Heart left ventricle (tissue), 16 donors: ENCODE results near the gene TPK1. TPM values are rescaled to one million over a fixed set of nuclear protein-coding genes. Genes with fewer than 3 reads are reported as not detected.

Experiments
- ATAC-seq, 4 donors: fragments of 200-7000 bp; cut with Tn5 transposase; one replicate each; pipeline ENCODE4 v1.9.1; 2020 to 2022; ENCODE audit warnings: moderate library complexity in 4 of 4, mild to moderate bottlenecking in 3 of 4, moderate number of reproducible peaks in 1 of 4
- DNase-seq, 5 donors: peaks; one replicate each; pipeline ENCODE4 v3.0.0-alpha.2; 2020
- H3K27ac ChIP-seq, 12 donors: fragments of 200-600 bp; sonication (generic) in 4 of 12; one replicate each; pipeline versions ENCODE4 v1.5.0 to v1.8.0; 2016 to 2022; ENCODE audit warnings: mild to moderate bottlenecking in 2 of 12
- H3K27me3 ChIP-seq, 9 donors: fragments of 200-600 bp; sonication (generic) in 2 of 9; one replicate each; pipeline versions ENCODE4 v1.5.1 to v1.8.0; 2016 to 2022; ENCODE audit warnings: mild to moderate bottlenecking in 3 of 9
- H3K36me3 ChIP-seq, 9 donors: fragments of 200-600 bp; sonication (generic) in 2 of 9; one replicate each; pipeline versions ENCODE4 v1.5.0 to v1.8.0; 2018 to 2022; ENCODE audit warnings: mild to moderate bottlenecking in 2 of 9
- H3K4me1 ChIP-seq, 12 donors: fragments of 200-600 bp; sonication (generic) in 4 of 12; one replicate each; pipeline versions ENCODE4 v1.5.0 to v1.8.0; 2016 to 2022; ENCODE audit warnings: mild to moderate bottlenecking in 3 of 12
- H3K4me3 ChIP-seq, 12 donors: fragments of 200-600 bp; sonication (generic) in 4 of 12; one replicate each; pipeline versions ENCODE4 v1.5.0 to v1.8.0; 2017 to 2022; ENCODE audit warnings: mild to moderate bottlenecking in 9 of 12, moderate library complexity in 4 of 12
- H3K9me3 ChIP-seq, 12 donors: fragments of 200-600 bp; sonication (generic) in 4 of 12; one replicate each; pipeline versions ENCODE4 v1.5.0 to v1.8.0; 2016 to 2022; ENCODE audit warnings: mild to moderate bottlenecking in 1 of 12
- CTCF ChIP-seq, 12 donors: fragments of 200-600 bp; sonication (generic) in 4 of 12; IDR thresholded peaks; one replicate each; pipeline versions ENCODE4 v1.5.0 to v1.8.0; 2018 to 2022; ENCODE audit warnings: antibody characterized with exemption in 12 of 12, mild to moderate bottlenecking in 5 of 12
- POLR2A ChIP-seq, 2 donors: fragments of 450-650 bp; IDR thresholded peaks; one replicate each; pipeline ENCODE4 v1.6.1; 2017; ENCODE audit warnings: antibody characterized with exemption in 2 of 2, mild to moderate bottlenecking in 2 of 2, moderate library complexity in 2 of 2
- WGBS, 4 donors: extraction: QIAGEN DNeasy Blood & Tissue Kit in 2 of 4; methylation state at CpG; one replicate each; pipeline versions ENCODE4 v1.1.5 to v1.1.7; 2013 to 2018; 5-methylcytosine and 5-hydroxymethylcytosine counted together
- intact Hi-C, 10 donors: fragments of 100-400 bp; cut with DNase I; formaldehyde crosslinking; loops; one replicate each; pipeline versions ENCODE4 v1.11.1 to v1.14.2; 2022
- polyA plus RNA-seq, 2 donors: library from polyadenylated mRNA; stranded (reverse); fragments of 200-250 nt; gene quantifications; one replicate each; pipeline ENCODE4 v1.2.3, GENCODE V29; 2013
- total RNA-seq, 9 donors: library from RNA; depleted of rRNA in 2 of 9; stranded (reverse); fragments of >200 nt in 2 of 9; fragmentation: NEBNext Ultra II Directional in 3 of 9; extraction: Animal tissue kit (Norgen Biotek cat#: 25700) in 3 of 9; gene quantifications; one replicate each; pipeline versions ENCODE4 v1.1.0 to v1.2.4, GENCODE V29; 2016 to 2023
- donor health status: ischemic (EF 13 %, LVEDD 7.1; RV severe dilation, severe dysfunction).
- donor health status: healthy with polysubstance abuse.
- donor health status: DM: no; HTN: yes; CAD: no.
- donor health status: DM: no; HTN: no; CAD: no.
- donor health status: ischemic (EF 25% LVEDD 6.9; RV normal size, moderate dysfunction).
- donor health status: ischemic (EF 25% LVEDD 5.7; RV mildly dilated, moderate dysfunction).
- donor health status: healthy.
- donor health status: DM: yes; HTN: yes; CAD: no.
- donor health status: ischemic (EF 35%, LVEDD 5.7; RV mildly dilated, moderate dysfunction).
- donor health status: nonischemic (EF 11% LVEDD 7.7; RV severe dilation, severe dysfunction).
- donor health status: DM: yes; HTN: yes; CAD: no.
- donor health status: PGD.
- donor health status: ischemic (EF 29% LVEDD 5.4; RV normal size, mild dysfunction).
- donor health status: nonischemic (EF 23%, LVEDD 6.1; RV moderate dilation, normal function).

TPK1 gene
- total and polyA plus RNA-seq, 11 donors: 2.0 to 8.2 (median 5.0) TPM

- Histone ChIP-seq H3K4me3 (no peak overlapping the region), H3K36me3 (no peaks in the 10 kb centered on the region), H3K27ac (no peak overlapping the region), H3K27me3 (no peaks in the 10 kb centered on the region), H3K4me1 (peaks cover 0 to 3% (median 0%) of the 10 kb centered on the region in 12 donors), H3K9me3 (no peaks in the 10 kb centered on the region)
- intact Hi-C loops: no loop called here
- ATAC-seq (no peak), DNase-seq (no peak)
- 85 to 87% (median 86%) methylated on average over 2 of the region's 2 CpGs for WGBS, 4 donors
- TF ChIP-seq CTCF (IDR thresholded peaks at IDR 0.05) (no peak), POLR2A (IDR thresholded peaks at IDR 0.05) (no peak)
Observed at GRCh38 chr7:144672869-144673268, 163.0 kb downstream of the TPK1 start.

- Histone ChIP-seq H3K27ac (no peak overlapping the region), H3K9me3 (no peaks in the 10 kb centered on the region), H3K4me3 (no peak overlapping the region), H3K36me3 (no peaks in the 10 kb centered on the region), H3K27me3 (no peaks in the 10 kb centered on the region), H3K4me1 (peaks cover 0 to 3% (median 0%) of the 10 kb centered on the region in 12 donors)
- no peak for TF ChIP-seq CTCF (IDR thresholded peaks at IDR 0.05)
- TF ChIP-seq POLR2A (IDR thresholded peaks at IDR 0.05): no peak
- 90 to 93% (median 92%) methylated on average over 4 of the region's 4 CpGs for WGBS, 4 donors
- ATAC-seq: no peak
- intact Hi-C loops: no loop called here
- no peak for DNase-seq
Observed at GRCh38 chr7:144671429-144671828, 164.4 kb downstream of the TPK1 start.

- TF ChIP-seq CTCF (IDR thresholded peaks at IDR 0.05): peak in 4 of 12 donors; percentile 8 to 31 (median 20)
- no peak for TF ChIP-seq POLR2A (IDR thresholded peaks at IDR 0.05)
- Histone ChIP-seq H3K4me1 (peaks cover 0 to 3% (median 0%) of the 10 kb centered on the region in 12 donors), H3K27me3 (no peaks in the 10 kb centered on the region), H3K4me3 (no peak overlapping the region), H3K27ac (no peak overlapping the region), H3K9me3 (no peaks in the 10 kb centered on the region), H3K36me3 (no peaks in the 10 kb centered on the region)
- DNase-seq: no peak
- WGBS, 4 donors: 30 to 41% (median 37%) methylated on average over 3 of the region's 3 CpGs
- ATAC-seq: no peak
- intact Hi-C loops: no loop called here
Observed at GRCh38 chr7:144670218-144670617, 165.6 kb downstream of the TPK1 start.

- Histone ChIP-seq H3K27ac (no peak overlapping the region), H3K4me3 (no peak overlapping the region), H3K4me1 (peaks cover 0 to 3% (median 0%) of the 10 kb centered on the region in 12 donors), H3K36me3 (no peaks in the 10 kb centered on the region), H3K9me3 (no peaks in the 10 kb centered on the region), H3K27me3 (no peaks in the 10 kb centered on the region)
- DNase-seq (no peak), ATAC-seq (no peak)
- 70 to 84% (median 81%) methylated on average over 1 of the region's 1 CpG for WGBS, 4 donors
- intact Hi-C loops: no loop called here
- no peak for TF ChIP-seq CTCF (IDR thresholded peaks at IDR 0.05)
- no peak for TF ChIP-seq POLR2A (IDR thresholded peaks at IDR 0.05)
Observed at GRCh38 chr7:144668503-144668902, 167.3 kb downstream of the TPK1 start.
